HT-29 (cell line): ENCODE data around the gene TSC22D3. TPM values are rescaled to one million over a fixed set of nuclear protein-coding genes. Genes with fewer than 3 reads are reported as not detected.
"Not testable (repeated sequence)": the region's sequence is repeated elsewhere in the genome, so short reads cannot be mapped to it uniquely, and the experiment has no call there.

Experiments used
- DNase-seq: peaks from one replicate; pipeline ENCODE4 v3.0.0-alpha.2; 2015; ENCODE audit warnings: low spot score
- total RNA-seq: library from RNA; depleted of rRNA; stranded (reverse); fragments of >200 nt; shearing (Covaris generic); gene quantifications from 2 replicates; pipeline ENCODE4 v1.2.3, GENCODE V29; 2014

Gene TSC22D3
- total RNA-seq, 1 experiment from 2014 or later = 54.6 TPM

- DNase-seq = no peak
Observed at GRCh38 chrX:107712231-107713202, 63.1 kb downstream of the TSC22D3 start.

- DNase-seq = peak; percentile 49
Observed at GRCh38 chrX:107711521-107712181, 63.9 kb downstream of the TSC22D3 start.

- peak; percentile 95 for DNase-seq
Observed at GRCh38 chrX:107710617-107711391, 64.8 kb downstream of the TSC22D3 start.

- no peak for DNase-seq
Observed at GRCh38 chrX:107709266-107709806, 66.3 kb downstream of the TSC22D3 start.

GRCh38 chrX:107708762-107709161 is 66.8 kb downstream of the TSC22D3 start:
- no peak for DNase-seq

GRCh38 chrX:107707866-107708265 is 67.7 kb downstream of the TSC22D3 start:
- DNase-seq = no peak

- no peak for DNase-seq
Observed at GRCh38 chrX:107706309-107706708, 69.3 kb downstream of the TSC22D3 start.

- no peak for DNase-seq
Observed at GRCh38 chrX:107704587-107704986, 71.0 kb downstream of the TSC22D3 start.

- no peak for DNase-seq
Observed at GRCh38 chrX:107704181-107704580, 71.4 kb downstream of the TSC22D3 start.

- DNase-seq = no peak
Observed at GRCh38 chrX:107701493-107702121, 74.0 kb downstream of the TSC22D3 start.

- no peak for DNase-seq
Observed at GRCh38 chrX:107700790-107701189, 74.8 kb downstream of the TSC22D3 start.

- DNase-seq = no peak
Observed at GRCh38 chrX:107700317-107700774, 75.2 kb downstream of the TSC22D3 start.

GRCh38 chrX:107699616-107700015 is 76.0 kb downstream of the TSC22D3 start:
- no peak for DNase-seq

- no peak for DNase-seq
Observed at GRCh38 chrX:107691024-107691448, 84.6 kb downstream of the TSC22D3 start.

- DNase-seq = no peak
Observed at GRCh38 chrX:107687445-107687844, 88.1 kb downstream of the TSC22D3 start.

- DNase-seq = peak; percentile 43
Observed at GRCh38 chrX:107686792-107687191, 88.8 kb downstream of the TSC22D3 start.

GRCh38 chrX:107686026-107686425 is 89.6 kb downstream of the TSC22D3 start:
- DNase-seq = no peak

GRCh38 chrX:107685586-107685985 is 90.0 kb downstream of the TSC22D3 start:
- not testable (repeated sequence) for DNase-seq

GRCh38 chrX:107684956-107685385 is 90.6 kb downstream of the TSC22D3 start:
- peak; percentile 59 for DNase-seq

GRCh38 chrX:107683931-107684330 is 91.7 kb downstream of the TSC22D3 start:
- no peak for DNase-seq
